ENCODE measurements around the gene ITGBL1. TPM values are rescaled to one million over a fixed set of nuclear protein-coding genes. Genes with fewer than 3 reads are reported as not detected.

Gene ITGBL1
- under 1 TPM in 2 of 4 donors, not detected in 2; 0.06 to 0.73 TPM for polyA plus RNA-seq
- long read RNA-seq, donor 1 = 0 reads
- long read RNA-seq, donor 2 = 0 reads
- long read RNA-seq, donor 3 = 0 reads
- long read RNA-seq, donor 4 = 0 reads
- long read RNA-seq, donor 5 = 0 reads
- long read RNA-seq, donor 6 = 0 reads
- long read RNA-seq, donor 7 = 0 reads
- long read RNA-seq, donor 8 = 0 reads
- long read RNA-seq, donor 9 = 0 reads
- long read RNA-seq, donor 10 = 0 reads

- WGBS, 3 donors = 49 to 66% (median 49%) methylated on average over 18 of the region's 18 CpGs
- H3K4me3 ChIP-seq (ENCODE audit: low read depth in 1 of 3, low read length in 3 of 3) = peak within 1 kb of the TSS in 1 of 3 donors; percentile 33
- FAIRE-seq = no peak
- H3K27me3 ChIP-seq (ENCODE audit: control insufficient read depth in 3 of 3, insufficient read depth in 3 of 3, low read length in 3 of 3) = peaks cover 0 to 3% (median 2%) of the 10 kb centered on the region in 3 donors
- no peaks in the 10 kb centered on the region for H3K9me3 ChIP-seq (ENCODE audit: control insufficient read depth in 2 of 2, insufficient read depth in 1 of 2, low read depth in 1 of 2, low read length in 1 of 2)
- no peaks in the 10 kb centered on the region for H3K4me1 ChIP-seq (ENCODE audit: control insufficient read depth in 3 of 3, insufficient read depth in 2 of 3, low read depth in 1 of 3, low read length in 2 of 3)
- H3K36me3 ChIP-seq (ENCODE audit: control insufficient read depth in 3 of 3, insufficient read depth in 2 of 3, low read depth in 1 of 3, low read length in 3 of 3) = no peaks in the 10 kb centered on the region
- DNase-seq = peak in 1 of 2 donors; percentile 2
- H3K27ac ChIP-seq (ENCODE audit: low read depth in 1 of 3, low read length in 2 of 3) = no peak within 1 kb of the TSS
Measured at GRCh38 chr13:101452519-101453485, at the start of gene ITGBL1. TSS of gene ITGBL1 (plus strand) at chr13:101452675. CDS start at chr13:101452834, 159 bp downstream.

- FAIRE-seq (no peak), DNase-seq (no peak)
- H3K4me1 ChIP-seq (ENCODE audit: control insufficient read depth in 3 of 3, insufficient read depth in 2 of 3, low read depth in 1 of 3, low read length in 2 of 3) = no peaks in the 10 kb centered on the region
- H3K27ac ChIP-seq (ENCODE audit: low read depth in 1 of 3, low read length in 2 of 3) = no peak overlapping the region
- no peaks in the 10 kb centered on the region for H3K36me3 ChIP-seq (ENCODE audit: control insufficient read depth in 3 of 3, insufficient read depth in 2 of 3, low read depth in 1 of 3, low read length in 3 of 3)
- H3K9me3 ChIP-seq (ENCODE audit: control insufficient read depth in 2 of 2, insufficient read depth in 1 of 2, low read depth in 1 of 2, low read length in 1 of 2) = no peaks in the 10 kb centered on the region
- WGBS, 3 donors = 62 to 80% (median 71%) methylated on average over 1 of the region's 1 CpG
- no peaks in the 10 kb centered on the region for H3K27me3 ChIP-seq (ENCODE audit: control insufficient read depth in 3 of 3, insufficient read depth in 3 of 3, low read length in 3 of 3)
- H3K4me3 ChIP-seq (ENCODE audit: low read depth in 1 of 3, low read length in 3 of 3) = no peak overlapping the region
Measured at GRCh38 chr13:101406791-101407190, 45.7 kb upstream of the ITGBL1 start.

- no peak for FAIRE-seq
- DNase-seq = no peak
- Histone ChIP-seq H3K27me3 (ENCODE audit: control insufficient read depth in 3 of 3, insufficient read depth in 3 of 3, low read length in 3 of 3) (no peaks in the 10 kb centered on the region), H3K36me3 (ENCODE audit: control insufficient read depth in 3 of 3, insufficient read depth in 2 of 3, low read depth in 1 of 3, low read length in 3 of 3) (no peaks in the 10 kb centered on the region), H3K9me3 (ENCODE audit: control insufficient read depth in 2 of 2, insufficient read depth in 1 of 2, low read depth in 1 of 2, low read length in 1 of 2) (no peaks in the 10 kb centered on the region), H3K27ac (ENCODE audit: low read depth in 1 of 3, low read length in 2 of 3) (no peak overlapping the region), H3K4me3 (ENCODE audit: low read depth in 1 of 3, low read length in 3 of 3) (no peak overlapping the region), H3K4me1 (ENCODE audit: control insufficient read depth in 3 of 3, insufficient read depth in 2 of 3, low read depth in 1 of 3, low read length in 2 of 3) (no peaks in the 10 kb centered on the region)
- 79 to 80% (median 79%) methylated on average over 9 of the region's 9 CpGs for WGBS, 3 donors
Measured at GRCh38 chr13:101408154-101408553, 44.3 kb upstream of the ITGBL1 start.

- no peaks in the 10 kb centered on the region for H3K9me3 ChIP-seq (ENCODE audit: control insufficient read depth in 2 of 2, insufficient read depth in 1 of 2, low read depth in 1 of 2, low read length in 1 of 2)
- no peak for FAIRE-seq
- H3K27ac ChIP-seq (ENCODE audit: low read depth in 1 of 3, low read length in 2 of 3) = no peak overlapping the region
- H3K27me3 ChIP-seq (ENCODE audit: control insufficient read depth in 3 of 3, insufficient read depth in 3 of 3, low read length in 3 of 3) = peaks cover 0 to 2% (median 0%) of the 10 kb centered on the region in 3 donors
- no peaks in the 10 kb centered on the region for H3K4me1 ChIP-seq (ENCODE audit: control insufficient read depth in 3 of 3, insufficient read depth in 2 of 3, low read depth in 1 of 3, low read length in 2 of 3)
- H3K36me3 ChIP-seq (ENCODE audit: control insufficient read depth in 3 of 3, insufficient read depth in 2 of 3, low read depth in 1 of 3, low read length in 3 of 3) = no peaks in the 10 kb centered on the region
- no peak for DNase-seq
- WGBS, 3 donors = 66 to 70% (median 69%) methylated on average over 6 of the region's 6 CpGs
- no peak overlapping the region for H3K4me3 ChIP-seq (ENCODE audit: low read depth in 1 of 3, low read length in 3 of 3)
Measured at GRCh38 chr13:101408992-101409656, 43.4 kb upstream of the ITGBL1 start.

GRCh38 chr13:101412076-101412475 is 40.4 kb upstream of the ITGBL1 start:
- Histone ChIP-seq H3K4me1 (ENCODE audit: control insufficient read depth in 3 of 3, insufficient read depth in 2 of 3, low read depth in 1 of 3, low read length in 2 of 3) (no peaks in the 10 kb centered on the region), H3K36me3 (ENCODE audit: control insufficient read depth in 3 of 3, insufficient read depth in 2 of 3, low read depth in 1 of 3, low read length in 3 of 3) (no peaks in the 10 kb centered on the region), H3K27ac (ENCODE audit: low read depth in 1 of 3, low read length in 2 of 3) (no peak overlapping the region), H3K9me3 (ENCODE audit: control insufficient read depth in 2 of 2, insufficient read depth in 1 of 2, low read depth in 1 of 2, low read length in 1 of 2) (no peaks in the 10 kb centered on the region), H3K4me3 (ENCODE audit: low read depth in 1 of 3, low read length in 3 of 3) (no peak overlapping the region), H3K27me3 (ENCODE audit: control insufficient read depth in 3 of 3, insufficient read depth in 3 of 3, low read length in 3 of 3) (peaks cover 0 to 21% (median 12%) of the 10 kb centered on the region in 3 donors)
- no peak for FAIRE-seq
- no peak for DNase-seq
- 75 to 92% (median 90%) methylated on average over 1 of the region's 1 CpG for WGBS, 3 donors

- no peaks in the 10 kb centered on the region for H3K4me1 ChIP-seq (ENCODE audit: control insufficient read depth in 3 of 3, insufficient read depth in 2 of 3, low read depth in 1 of 3, low read length in 2 of 3)
- no peak overlapping the region for H3K4me3 ChIP-seq (ENCODE audit: low read depth in 1 of 3, low read length in 3 of 3)
- peaks cover 0 to 30% (median 15%) of the 10 kb centered on the region in 3 donors for H3K27me3 ChIP-seq (ENCODE audit: control insufficient read depth in 3 of 3, insufficient read depth in 3 of 3, low read length in 3 of 3)
- H3K36me3 ChIP-seq (ENCODE audit: control insufficient read depth in 3 of 3, insufficient read depth in 2 of 3, low read depth in 1 of 3, low read length in 3 of 3) = no peaks in the 10 kb centered on the region
- H3K9me3 ChIP-seq (ENCODE audit: control insufficient read depth in 2 of 2, insufficient read depth in 1 of 2, low read depth in 1 of 2, low read length in 1 of 2) = no peaks in the 10 kb centered on the region
- DNase-seq = no peak
- no peak overlapping the region for H3K27ac ChIP-seq (ENCODE audit: low read depth in 1 of 3, low read length in 2 of 3)
- 12 to 22% (median 19%) methylated on average over 26 to 43 of the region's 43 CpGs for WGBS, 3 donors
- FAIRE-seq = no peak
Measured at GRCh38 chr13:101415358-101416174, 36.9 kb upstream of the ITGBL1 start.

GRCh38 chr13:101416181-101417042 is 36.1 kb upstream of the ITGBL1 start, which contains the start of gene NALCN:
TSS of gene NALCN (minus strand) at chr13:101416508. CDS start at chr13:101399126, 17,382 bp downstream.
- Histone ChIP-seq H3K9me3 (ENCODE audit: control insufficient read depth in 2 of 2, insufficient read depth in 1 of 2, low read depth in 1 of 2, low read length in 1 of 2) (no peaks in the 10 kb centered on the region), H3K27me3 (ENCODE audit: control insufficient read depth in 3 of 3, insufficient read depth in 3 of 3, low read length in 3 of 3) (peaks cover 0 to 30% (median 15%) of the 10 kb centered on the region in 3 donors), H3K4me3 (ENCODE audit: low read depth in 1 of 3, low read length in 3 of 3) (peak within 1 kb of the TSS in 1 of 3 donors; percentile 15), H3K27ac (ENCODE audit: low read depth in 1 of 3, low read length in 2 of 3) (no peak within 1 kb of the TSS), H3K4me1 (ENCODE audit: control insufficient read depth in 3 of 3, insufficient read depth in 2 of 3, low read depth in 1 of 3, low read length in 2 of 3) (no peaks in the 10 kb centered on the region), H3K36me3 (ENCODE audit: control insufficient read depth in 3 of 3, insufficient read depth in 2 of 3, low read depth in 1 of 3, low read length in 3 of 3) (no peaks in the 10 kb centered on the region)
- FAIRE-seq (no peak), DNase-seq (peak in 1 of 2 donors; percentile 7)
- WGBS, 3 donors = 3 to 8% (median 4%) methylated on average over 53 to 85 of the region's 85 CpGs
